Measurements from ENCODE around the gene ZKSCAN5.

DNA sequence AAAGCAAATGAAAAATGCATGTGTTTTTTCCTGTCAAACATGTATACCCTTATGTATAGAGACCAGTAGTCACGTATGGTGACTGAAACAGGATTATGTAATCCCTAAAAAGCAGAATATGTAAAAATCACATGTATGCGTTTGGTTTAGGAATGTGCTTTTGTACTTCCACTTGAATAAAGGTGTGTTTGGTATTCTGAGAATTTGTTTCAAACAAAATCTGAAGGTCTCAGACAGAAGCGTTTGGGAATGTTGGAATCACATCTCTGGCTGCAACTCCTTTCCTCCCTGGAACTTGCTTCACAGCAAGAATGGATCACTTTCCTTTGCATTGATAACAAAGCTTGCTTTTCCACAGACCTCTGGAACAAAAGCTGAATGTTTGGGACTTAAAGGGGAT lies 71.8 kb downstream of the ZKSCAN5 start:
- TF ChIP-seq, protein P1, sequence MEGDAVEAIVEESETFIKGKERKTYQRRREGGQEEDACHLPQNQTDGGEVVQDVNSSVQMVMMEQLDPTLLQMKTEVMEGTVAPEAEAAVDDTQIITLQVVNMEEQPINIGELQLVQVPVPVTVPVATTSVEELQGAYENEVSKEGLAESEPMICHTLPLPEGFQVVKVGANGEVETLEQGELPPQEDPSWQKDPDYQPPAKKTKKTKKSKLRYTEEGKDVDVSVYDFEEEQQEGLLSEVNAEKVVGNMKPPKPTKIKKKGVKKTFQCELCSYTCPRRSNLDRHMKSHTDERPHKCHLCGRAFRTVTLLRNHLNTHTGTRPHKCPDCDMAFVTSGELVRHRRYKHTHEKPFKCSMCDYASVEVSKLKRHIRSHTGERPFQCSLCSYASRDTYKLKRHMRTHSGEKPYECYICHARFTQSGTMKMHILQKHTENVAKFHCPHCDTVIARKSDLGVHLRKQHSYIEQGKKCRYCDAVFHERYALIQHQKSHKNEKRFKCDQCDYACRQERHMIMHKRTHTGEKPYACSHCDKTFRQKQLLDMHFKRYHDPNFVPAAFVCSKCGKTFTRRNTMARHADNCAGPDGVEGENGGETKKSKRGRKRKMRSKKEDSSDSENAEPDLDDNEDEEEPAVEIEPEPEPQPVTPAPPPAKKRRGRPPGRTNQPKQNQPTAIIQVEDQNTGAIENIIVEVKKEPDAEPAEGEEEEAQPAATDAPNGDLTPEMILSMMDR (IDR thresholded peaks at IDR 0.05) = no peak
- TF ChIP-seq POLR2A (IDR thresholded peaks at IDR 0.05) = no peak

All from uterus (tissue), 2 donors.